ENCODE data around the gene GJA8. TPM values are rescaled to one million over a fixed set of nuclear protein-coding genes. Genes with fewer than 3 reads are reported as not detected.

The GJA8 gene
- total RNA-seq (not detected), polyA plus RNA-seq (not detected)

GRCh38 chr1:147902253-147902845, at the start of gene GJA8:
Gene GJA8, plus strand, starts transcription at chr1:147902795. Its CDS starts 5,161 bp downstream, at chr1:147907956.
- TF ChIP-seq HNF4A (conservative IDR thresholded peaks at IDR 0.05) (no peak), TAF1 (conservative IDR thresholded peaks at IDR 0.05) (no peak), REST (IDR thresholded peaks at IDR 0.05) (no peak), RAD21 (IDR thresholded peaks at IDR 0.05) (no peak), ATF3 (IDR thresholded peaks at IDR 0.05) (no peak), EGR1 (IDR thresholded peaks at IDR 0.05; ENCODE audit: low read depth in 2 of 2) (no peak), FOXA1 (IDR thresholded peaks at IDR 0.05) (no peak), GABPA (IDR thresholded peaks at IDR 0.05 in 1 of 2, conservative IDR thresholded peaks at IDR 0.05 in 1 of 2) (no peak), FOXA2 (IDR thresholded peaks at IDR 0.05) (no peak), RXRA (IDR thresholded peaks at IDR 0.05) (no peak), NR2F2 (IDR thresholded peaks at IDR 0.05) (no peak), SP1 (IDR thresholded peaks at IDR 0.05) (no peak), HNF4G (IDR thresholded peaks at IDR 0.05) (no peak), JUND (IDR thresholded peaks at IDR 0.05) (no peak), CTCF (IDR thresholded peaks at IDR 0.05; ENCODE audit: low read depth, low read length, missing input control) (no peak)
- 90% methylated on average over 7 of the region's 7 CpGs for WGBS

GRCh38 chr1:147853391-147853790, 49.2 kb upstream of the GJA8 start:
- H3K27ac ChIP-seq (ENCODE audit: low read depth in 1 of 2, low read length in 2 of 2): no peak overlapping the region
- no peak for DNase-seq (ENCODE audit: low spot score)

More at GRCh38 chr1:147902253-147902845, at the start of gene GJA8:
- no peak within 1 kb of the TSS for H3K27ac ChIP-seq (ENCODE audit: low read depth in 1 of 2, low read length in 2 of 2)
- H3K4me3 ChIP-seq (ENCODE audit: low read depth in 1 of 3, low read length in 3 of 3): no peak within 1 kb of the TSS
- H3K27me3 ChIP-seq (ENCODE audit: control insufficient read depth in 4 of 4, insufficient read depth in 4 of 4, low read length in 3 of 4): no peaks in the 10 kb centered on the region
- H3K9ac ChIP-seq (ENCODE audit: low read depth in 1 of 2, low read length in 2 of 2): no peak within 1 kb of the TSS
- no peak for DNase-seq (ENCODE audit: low spot score)
- H3K4me1 ChIP-seq (ENCODE audit: control insufficient read depth in 4 of 4, insufficient read depth in 4 of 4, low read length in 3 of 4): peaks cover 0 to 8% (median 7%) of the 10 kb centered on the region in 4 donors
- H3K9me3 ChIP-seq (ENCODE audit: control insufficient read depth in 4 of 4, low read length in 3 of 4): no peaks in the 10 kb centered on the region
- no peaks in the 10 kb centered on the region for H3K36me3 ChIP-seq (ENCODE audit: control insufficient read depth in 4 of 4, insufficient read depth in 3 of 4, low read depth in 1 of 4, low read length in 3 of 4)

More at GRCh38 chr1:147853391-147853790, 49.2 kb upstream of the GJA8 start:
- no peak for TF ChIP-seq RAD21 (IDR thresholded peaks at IDR 0.05)
- TF ChIP-seq TAF1 (conservative IDR thresholded peaks at IDR 0.05): no peak
- TF ChIP-seq FOXA2 (IDR thresholded peaks at IDR 0.05): no peak
- no peak for TF ChIP-seq REST (IDR thresholded peaks at IDR 0.05)
- no peak for TF ChIP-seq RXRA (IDR thresholded peaks at IDR 0.05)
- no peak for TF ChIP-seq FOXA1 (IDR thresholded peaks at IDR 0.05)
- H3K4me1 ChIP-seq (ENCODE audit: control insufficient read depth in 4 of 4, insufficient read depth in 4 of 4, low read length in 3 of 4): no peaks in the 10 kb centered on the region
- no peak overlapping the region for H3K9ac ChIP-seq (ENCODE audit: low read depth in 1 of 2, low read length in 2 of 2)
- H3K9me3 ChIP-seq (ENCODE audit: control insufficient read depth in 4 of 4, low read length in 3 of 4): no peaks in the 10 kb centered on the region
- H3K4me3 ChIP-seq (ENCODE audit: low read depth in 1 of 3, low read length in 3 of 3): no peak overlapping the region
- no peaks in the 10 kb centered on the region for H3K27me3 ChIP-seq (ENCODE audit: control insufficient read depth in 4 of 4, insufficient read depth in 4 of 4, low read length in 3 of 4)
- no peaks in the 10 kb centered on the region for H3K36me3 ChIP-seq (ENCODE audit: control insufficient read depth in 4 of 4, insufficient read depth in 3 of 4, low read depth in 1 of 4, low read length in 3 of 4)
- WGBS: 60% methylated on average over 3 of the region's 3 CpGs
